Stimulated activated CD4-positive, alpha-beta T cell treated with anti-CD3 and anti-CD28 coated beads, Interleukin-4, amount 100 ng/mL, for 24 hours (primary cell): ENCODE data around the gene MPPED1.

Experiments used
- DNase-seq: peaks from one replicate; pipeline ENCODE4 v3.0.0-alpha.2; 2020

MPPED1 gene

DNA sequence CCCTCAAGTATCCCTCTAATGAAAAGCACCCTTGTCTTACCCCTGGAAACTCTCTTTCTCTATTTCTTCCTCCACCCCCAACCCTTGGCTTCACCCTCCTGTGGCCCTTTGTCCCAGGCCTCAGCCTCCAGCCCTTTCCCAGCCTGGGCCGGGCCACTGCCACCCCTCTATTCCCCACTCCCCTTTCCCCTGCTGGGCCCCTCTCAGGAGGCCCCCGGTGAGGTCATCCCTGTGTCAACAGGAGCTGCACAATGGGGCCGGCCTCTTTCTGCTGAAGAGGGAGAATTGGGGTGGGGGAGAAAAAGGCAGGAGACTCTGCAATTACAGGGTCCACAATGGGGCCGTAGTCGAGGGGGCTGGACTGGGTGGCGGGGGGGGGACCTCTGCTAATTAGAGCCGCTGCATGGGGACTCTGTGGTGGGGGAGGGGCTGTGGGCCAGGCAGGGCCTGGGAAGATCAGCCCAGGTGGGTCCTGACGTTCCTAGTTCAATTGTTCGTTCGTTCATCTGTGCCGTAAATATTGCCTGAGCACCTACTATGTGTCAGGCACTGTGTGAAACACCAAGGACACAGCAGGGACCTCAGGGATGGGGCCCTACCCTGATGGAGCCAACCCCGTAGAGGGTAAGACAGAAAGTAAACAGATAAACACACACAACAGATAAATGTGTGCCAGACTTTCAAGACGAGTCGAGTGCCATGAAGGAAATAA is 18.5 kb upstream of the MPPED1 start:
- DNase-seq, result no peak

GRCh38 chr22:43393844-43394474 is 17.9 kb upstream of the MPPED1 start:
- DNase-seq, result no peak

DNA sequence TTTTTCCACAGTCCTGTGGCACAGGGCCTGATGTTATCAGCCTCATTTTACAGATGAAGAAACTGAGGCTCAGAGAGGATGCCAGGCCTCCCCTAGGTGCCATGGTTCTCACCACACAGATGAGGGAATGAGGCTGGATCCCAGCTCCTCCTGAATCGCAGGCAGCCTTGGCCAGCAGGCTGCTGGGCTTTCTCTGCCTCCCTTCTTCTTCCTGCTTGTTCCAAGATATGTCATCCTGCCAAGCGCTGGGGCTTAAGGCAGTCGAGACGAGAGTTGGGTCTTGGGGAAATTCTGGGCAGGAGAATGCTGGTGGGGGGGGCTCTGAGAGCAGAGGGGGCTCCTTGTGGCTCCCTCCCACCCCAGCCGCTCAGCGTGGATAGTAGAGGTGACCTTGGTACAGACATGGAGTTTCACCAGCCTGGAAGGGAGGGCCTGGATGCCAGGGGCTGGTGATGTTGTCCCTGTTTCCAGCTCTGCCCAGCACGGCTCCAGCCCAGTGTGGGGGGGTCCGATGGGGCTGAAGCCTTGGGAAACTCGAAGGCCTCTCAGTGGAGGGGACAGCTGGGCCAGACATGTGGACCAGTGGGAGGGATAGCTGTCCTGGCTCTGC is 16.6 kb upstream of the MPPED1 start:
- no peak for DNase-seq

DNA sequence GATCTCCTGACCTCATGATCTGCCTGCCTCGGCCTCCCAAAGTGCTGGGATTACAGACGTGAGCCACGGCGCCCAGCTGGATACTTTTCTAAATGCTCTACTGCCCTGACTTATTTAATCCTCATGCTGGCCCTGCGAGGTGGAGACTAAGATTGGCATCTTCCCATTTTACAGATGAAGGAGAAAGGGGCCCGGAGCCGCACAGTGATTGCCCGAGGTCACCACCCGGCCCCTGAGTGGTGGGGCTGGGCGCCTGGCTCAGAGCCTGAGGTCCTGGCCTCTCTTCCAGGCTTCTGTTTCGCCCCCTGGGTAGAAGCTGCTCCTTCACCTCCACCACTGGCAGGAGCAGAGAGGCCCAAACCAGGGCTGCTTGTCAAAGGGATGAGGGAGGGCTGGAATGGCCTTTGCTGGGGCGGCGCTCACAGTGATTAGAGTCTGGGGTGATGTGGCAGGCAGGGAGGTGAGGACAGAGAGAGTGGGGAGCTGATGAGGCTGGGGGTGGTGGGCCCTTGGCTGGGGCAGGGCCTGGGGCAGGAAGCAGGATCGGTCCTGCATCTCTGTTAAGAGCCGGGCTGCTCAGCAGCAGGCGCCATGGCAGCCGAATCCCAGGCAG is 15.4 kb upstream of the MPPED1 start:
- DNase-seq, result no peak

GRCh38 chr22:43396934-43397457 is 14.8 kb upstream of the MPPED1 start:
- DNase-seq, result no peak

DNA sequence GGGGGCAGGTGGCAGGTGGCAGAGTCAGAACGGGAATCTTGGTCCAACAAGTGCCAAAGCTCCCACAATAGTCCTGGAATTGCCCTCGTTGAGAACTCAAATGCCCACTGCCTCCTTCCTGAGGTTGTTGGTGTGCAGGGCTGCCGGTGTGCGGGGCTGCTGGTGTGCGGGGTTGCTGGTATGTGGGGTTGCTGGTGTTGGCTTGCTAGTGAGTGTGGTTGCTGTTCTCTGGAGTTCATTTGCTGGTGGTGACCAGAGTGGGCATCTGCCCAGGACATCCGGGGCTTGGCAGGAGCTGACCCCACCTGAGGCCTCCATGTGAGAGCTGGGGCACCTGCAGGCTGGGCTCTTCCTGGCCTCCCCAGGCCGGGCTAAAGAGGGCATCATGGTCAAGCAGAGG is 14.0 kb upstream of the MPPED1 start:
- DNase-seq, result no peak

DNA sequence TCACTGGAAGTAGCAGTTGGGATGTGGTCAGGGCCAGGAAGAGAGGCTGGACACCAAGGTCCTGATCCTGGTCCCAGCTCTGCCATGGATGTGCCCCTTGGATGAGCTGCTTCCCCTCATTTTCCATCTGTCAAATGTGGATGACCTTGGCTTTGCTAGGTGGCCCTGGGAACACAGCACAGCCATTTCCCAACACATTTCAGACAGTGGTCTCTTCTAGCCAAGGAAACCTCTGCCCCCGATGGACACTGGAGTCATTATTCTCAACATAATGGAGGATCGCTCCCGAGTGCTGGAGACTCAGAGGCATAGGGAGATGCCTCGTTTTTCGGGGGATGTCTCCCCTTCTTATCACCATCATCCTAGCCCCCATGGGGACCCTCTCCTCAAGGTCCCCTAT is 13.6 kb upstream of the MPPED1 start:
- no peak for DNase-seq

- no peak for DNase-seq
These were observed 12.9 kb upstream of the MPPED1 start for GRCh38 chr22:43398910-43399309.

DNA sequence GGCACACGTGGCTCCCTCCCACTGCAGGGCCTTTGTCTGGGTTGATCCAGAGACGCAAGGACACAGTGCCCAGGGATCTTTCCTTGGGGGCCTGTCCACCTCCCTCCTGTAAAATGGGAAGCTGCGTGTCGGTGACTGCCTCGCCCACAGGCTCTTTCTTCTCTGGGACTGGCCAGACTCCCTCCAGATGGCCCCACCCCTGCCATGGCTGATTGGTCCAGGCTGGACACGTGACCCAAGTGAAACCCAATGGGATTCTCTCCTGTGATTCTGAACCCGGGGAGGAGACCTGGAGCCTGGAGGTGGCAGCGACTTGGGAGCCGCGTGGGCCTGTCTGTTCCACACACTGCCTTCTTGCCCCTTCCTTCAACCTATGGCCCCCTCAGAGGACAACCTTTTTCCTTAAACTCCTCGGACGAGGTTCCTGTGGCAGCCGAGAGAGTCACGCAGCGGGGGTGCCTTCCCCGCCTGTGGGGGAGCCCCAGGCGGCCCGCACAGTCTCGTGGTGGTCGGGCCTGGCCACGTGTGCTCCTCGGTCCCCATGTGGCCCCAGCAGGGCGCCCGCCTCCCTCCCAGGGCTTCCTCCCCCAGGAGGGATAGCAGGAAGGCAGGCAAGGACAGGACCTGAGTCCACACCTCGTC is 12.4 kb upstream of the MPPED1 start:
- DNase-seq, result no peak

GRCh38 chr22:43399980-43400358 is 11.8 kb upstream of the MPPED1 start:
- DNase-seq, result no peak

- no peak for DNase-seq
These were observed 11.4 kb upstream of the MPPED1 start for GRCh38 chr22:43400449-43400848.

- DNase-seq, result no peak
These were observed 10.6 kb upstream of the MPPED1 start for GRCh38 chr22:43401233-43401632.

DNA sequence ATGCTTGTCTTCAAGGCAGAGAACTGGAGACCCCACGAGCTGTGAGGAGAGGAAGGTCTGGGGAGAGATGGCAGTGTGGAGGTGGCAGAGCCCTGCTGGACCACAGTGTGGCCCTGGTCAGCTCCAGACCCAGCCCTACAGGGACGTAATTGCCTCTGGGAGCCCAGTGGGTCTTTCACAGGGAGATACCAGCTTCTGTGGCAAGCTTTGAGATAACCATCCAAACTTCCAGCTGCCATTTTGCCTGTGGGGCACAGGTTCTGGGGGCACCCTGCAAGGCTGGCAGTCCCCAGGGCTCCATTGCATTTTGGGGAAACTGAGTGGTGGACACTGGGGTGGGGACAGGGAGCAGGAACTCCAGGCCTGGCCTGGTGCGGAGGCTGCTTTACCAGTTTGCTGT is 10.2 kb upstream of the MPPED1 start:
- DNase-seq, result no peak

GRCh38 chr22:43402128-43402527 is 9.7 kb upstream of the MPPED1 start:
- no peak for DNase-seq

- no peak for DNase-seq
These were observed 7.0 kb upstream of the MPPED1 start for GRCh38 chr22:43404673-43405385.

- no peak for DNase-seq
These were observed 5.5 kb upstream of the MPPED1 start for GRCh38 chr22:43406186-43406790.

DNA sequence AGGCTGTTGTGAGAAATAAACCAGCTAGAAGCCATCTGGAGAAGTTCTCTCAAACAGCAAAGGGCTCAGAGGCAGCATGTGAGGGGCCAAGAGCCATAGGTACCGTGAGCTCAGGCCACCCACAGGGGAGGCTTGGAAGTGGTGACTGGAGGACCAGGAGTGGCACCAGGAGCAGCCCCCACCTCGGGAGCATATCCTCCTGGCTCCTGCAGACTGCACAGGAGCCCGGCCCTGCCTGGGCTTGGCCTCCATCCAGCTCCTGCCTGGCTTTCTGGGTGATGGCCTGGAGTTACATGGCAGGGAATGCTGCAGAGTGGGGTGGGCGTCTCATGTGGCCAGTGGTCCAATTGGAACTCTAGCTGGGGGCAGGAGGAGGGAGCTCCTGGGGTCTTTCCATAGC is 4.2 kb upstream of the MPPED1 start:
- DNase-seq, result no peak

- no peak for DNase-seq
These were observed 3.8 kb upstream of the MPPED1 start for GRCh38 chr22:43408009-43408408.

- no peak for DNase-seq
These were observed 2.8 kb upstream of the MPPED1 start for GRCh38 chr22:43409046-43409445.

- no peak for DNase-seq
These were observed 2.0 kb upstream of the MPPED1 start for GRCh38 chr22:43409800-43410199.

- no peak for DNase-seq
These were observed 560 bp upstream of the MPPED1 start for GRCh38 chr22:43411040-43411868.
